ENCODE results near the gene BUD13. TPM values are rescaled to one million over a fixed set of nuclear protein-coding genes. Genes with fewer than 3 reads are reported as not detected.

BUD13 gene
- total RNA-seq, 2 donors from 2014 or later: 29.3 to 42.9 TPM

- no peaks in the 10 kb centered on the region for H3K36me3 Mint-ChIP-seq
- DNase-seq (ENCODE audit: low spot score in 2 of 2) (no peak), ATAC-seq (no peak)
Observed at GRCh38 chr11:116714902-116715301, 57.9 kb downstream of the BUD13 start.

GRCh38 chr11:116712428-116712827 is 60.4 kb downstream of the BUD13 start:
- no peaks in the 10 kb centered on the region for H3K9me3 Mint-ChIP-seq
- H3K36me3 Mint-ChIP-seq: no peaks in the 10 kb centered on the region
- DNase-seq (ENCODE audit: low spot score in 2 of 2) (no peak), ATAC-seq (no peak)
- H3K27ac Mint-ChIP-seq: peak overlapping the region in 1 of 2 donors; percentile 91

More at GRCh38 chr11:116714902-116715301, 57.9 kb downstream of the BUD13 start:
- Mint-ChIP-seq H3K9me3 (no peaks in the 10 kb centered on the region), H3K27ac (no peak overlapping the region)

- DNase-seq (ENCODE audit: low spot score in 2 of 2) (no peak), ATAC-seq (no peak)
- H3K9me3 Mint-ChIP-seq: no peaks in the 10 kb centered on the region
- no peak overlapping the region for H3K27ac Mint-ChIP-seq
- H3K36me3 Mint-ChIP-seq: no peaks in the 10 kb centered on the region
Observed at GRCh38 chr11:116710762-116711161, 62.0 kb downstream of the BUD13 start.

GRCh38 chr11:116710001-116710674 is 62.6 kb downstream of the BUD13 start:
- H3K36me3 Mint-ChIP-seq: no peaks in the 10 kb centered on the region
- DNase-seq (ENCODE audit: low spot score in 2 of 2) (no peak), ATAC-seq (no peak)
- H3K9me3 Mint-ChIP-seq: no peaks in the 10 kb centered on the region
- no peak overlapping the region for H3K27ac Mint-ChIP-seq

- Mint-ChIP-seq H3K9me3 (no peaks in the 10 kb centered on the region), H3K36me3 (no peaks in the 10 kb centered on the region), H3K27ac (no peak overlapping the region)
- DNase-seq (ENCODE audit: low spot score in 2 of 2) (no peak), ATAC-seq (no peak)
Observed at GRCh38 chr11:116707746-116708145, 65.0 kb downstream of the BUD13 start.

GRCh38 chr11:116707161-116707629 is 65.6 kb downstream of the BUD13 start:
- no peak for DNase-seq (ENCODE audit: low spot score in 2 of 2)
- H3K36me3 Mint-ChIP-seq: no peaks in the 10 kb centered on the region
- no peak for ATAC-seq
- H3K27ac Mint-ChIP-seq: no peak overlapping the region
- H3K9me3 Mint-ChIP-seq: no peaks in the 10 kb centered on the region

- H3K27ac Mint-ChIP-seq: peak overlapping the region in 1 of 2 donors; percentile 56
- no peaks in the 10 kb centered on the region for H3K36me3 Mint-ChIP-seq
- no peak for DNase-seq (ENCODE audit: low spot score in 2 of 2)
- no peaks in the 10 kb centered on the region for H3K9me3 Mint-ChIP-seq
- no peak for ATAC-seq
Observed at GRCh38 chr11:116703421-116703820, 69.4 kb downstream of the BUD13 start.

GRCh38 chr11:116702772-116703385 is 69.9 kb downstream of the BUD13 start:
- no peaks in the 10 kb centered on the region for H3K9me3 Mint-ChIP-seq
- H3K27ac Mint-ChIP-seq: no peak overlapping the region
- ATAC-seq: no peak
- no peaks in the 10 kb centered on the region for H3K36me3 Mint-ChIP-seq
- DNase-seq (ENCODE audit: low spot score in 2 of 2): no peak

- no peak for ATAC-seq
- Mint-ChIP-seq H3K27ac (no peak overlapping the region), H3K9me3 (no peaks in the 10 kb centered on the region), H3K36me3 (no peaks in the 10 kb centered on the region)
- DNase-seq (ENCODE audit: low spot score in 2 of 2): no peak
Observed at GRCh38 chr11:116701876-116702275, 70.9 kb downstream of the BUD13 start.

- DNase-seq (ENCODE audit: low spot score in 2 of 2): no peak
- Mint-ChIP-seq H3K36me3 (no peaks in the 10 kb centered on the region), H3K27ac (no peak overlapping the region), H3K9me3 (no peaks in the 10 kb centered on the region)
- ATAC-seq: no peak
Observed at GRCh38 chr11:116701297-116701801, 71.4 kb downstream of the BUD13 start.

GRCh38 chr11:116700586-116701220 is 72.1 kb downstream of the BUD13 start:
- Mint-ChIP-seq H3K36me3 (no peaks in the 10 kb centered on the region), H3K27ac (no peak overlapping the region), H3K9me3 (no peaks in the 10 kb centered on the region)
- ATAC-seq: no peak
- DNase-seq (ENCODE audit: low spot score in 2 of 2): peak in 1 of 2 donors; percentile 9

Other genes with a start within 250 kb of the BUD13 start
- gene ZPR1, start 15.0 kb upstream of the BUD13 start, total RNA-seq: 10 to 100 TPM; 65.0 to 78.4 TPM
- not detected for gene APOA5, start 18.9 kb upstream of the BUD13 start, total RNA-seq
- gene APOA4, start 50.3 kb upstream of the BUD13 start, total RNA-seq: not detected
- not detected for gene APOC3, start 56.9 kb upstream of the BUD13 start, total RNA-seq
- under 1 TPM in 1 of 2 donors, not detected in 1; 0.84 TPM for gene APOA1, start 64.6 kb upstream of the BUD13 start, total RNA-seq

All from activated naive CD4-positive, alpha-beta T cell treated with anti-CD3 and anti-CD28 coated beads, Interleukin-2, amount 50 U/mL, for 72 hours (primary cell).